ENCODE data around the gene IQCM.

- TF ChIP-seq RAD21 (IDR thresholded peaks at IDR 0.05; ENCODE audit: low read length) (no peak), TAF1 (IDR thresholded peaks at IDR 0.05; ENCODE audit: borderline replicate concordance, low read depth, low read length) (no peak), SMC3 (IDR thresholded peaks at IDR 0.05; ENCODE audit: low read depth, low read length) (no peak), NRF1 (IDR thresholded peaks at IDR 0.05; ENCODE audit: low read depth, low read length) (no peak), RFX5 (IDR thresholded peaks at IDR 0.05; ENCODE audit: low read length) (no peak), EP300 (IDR thresholded peaks at IDR 0.05; ENCODE audit: borderline replicate concordance in 1 of 2, low read depth in 1 of 2, low read length in 1 of 2) (no peak), MEF2A (IDR thresholded peaks at IDR 0.05; ENCODE audit: borderline replicate concordance, low read depth) (no peak), MAX (IDR thresholded peaks at IDR 0.05; ENCODE audit: low read depth) (no peak), JUND (IDR thresholded peaks at IDR 0.05) (no peak), CHD2 (IDR thresholded peaks at IDR 0.05; ENCODE audit: low read length, partially characterized antibody) (no peak)
- TF ChIP-seq, protein P1, sequence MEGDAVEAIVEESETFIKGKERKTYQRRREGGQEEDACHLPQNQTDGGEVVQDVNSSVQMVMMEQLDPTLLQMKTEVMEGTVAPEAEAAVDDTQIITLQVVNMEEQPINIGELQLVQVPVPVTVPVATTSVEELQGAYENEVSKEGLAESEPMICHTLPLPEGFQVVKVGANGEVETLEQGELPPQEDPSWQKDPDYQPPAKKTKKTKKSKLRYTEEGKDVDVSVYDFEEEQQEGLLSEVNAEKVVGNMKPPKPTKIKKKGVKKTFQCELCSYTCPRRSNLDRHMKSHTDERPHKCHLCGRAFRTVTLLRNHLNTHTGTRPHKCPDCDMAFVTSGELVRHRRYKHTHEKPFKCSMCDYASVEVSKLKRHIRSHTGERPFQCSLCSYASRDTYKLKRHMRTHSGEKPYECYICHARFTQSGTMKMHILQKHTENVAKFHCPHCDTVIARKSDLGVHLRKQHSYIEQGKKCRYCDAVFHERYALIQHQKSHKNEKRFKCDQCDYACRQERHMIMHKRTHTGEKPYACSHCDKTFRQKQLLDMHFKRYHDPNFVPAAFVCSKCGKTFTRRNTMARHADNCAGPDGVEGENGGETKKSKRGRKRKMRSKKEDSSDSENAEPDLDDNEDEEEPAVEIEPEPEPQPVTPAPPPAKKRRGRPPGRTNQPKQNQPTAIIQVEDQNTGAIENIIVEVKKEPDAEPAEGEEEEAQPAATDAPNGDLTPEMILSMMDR (IDR thresholded peaks at IDR 0.05), result no peak
Observed at GRCh38 chr4:149676076-149676475, 139.6 kb downstream of the IQCM start.

Data from SK-N-SH (cell line).